Right atrium auricular region (tissue), 2 donors: ENCODE data around the gene SUGCT. TPM values are rescaled to one million over a fixed set of nuclear protein-coding genes. Genes with fewer than 3 reads are reported as not detected.

Experiments
- DNase-seq: peaks from one replicate; pipeline ENCODE4 v3.0.0-alpha.2; 2019; ENCODE audit warnings: low spot score
- H3K27ac ChIP-seq, 2 donors: fragments of 200-600 bp; sonication (generic); 1 replicate in 1 of 2; 2 replicates in 1 of 2; pipeline ENCODE4 v1.5.1; 2016 to 2019
- H3K27me3 ChIP-seq, 2 donors: fragments of 200-600 bp; sonication (generic); one replicate each; pipeline versions ENCODE4 v1.5.1 to v1.6.0; 2017 to 2019
- H3K36me3 ChIP-seq: fragments of 200-600 bp; sonication (generic); one replicate; pipeline ENCODE4 v1.5.1; 2016
- H3K4me1 ChIP-seq, 2 donors: fragments of 200-600 bp; sonication (generic); one replicate each; pipeline versions ENCODE4 v1.5.1 to v1.6.0; 2017 to 2019
- H3K4me3 ChIP-seq, 2 donors: fragments of 200-600 bp; sonication (generic); 1 replicate in 1 of 2; 2 replicates in 1 of 2; pipeline ENCODE4 v1.5.1; 2017 to 2019; ENCODE audit warnings: mild to moderate bottlenecking in 1 of 2, moderate library complexity in 1 of 2
- H3K9me3 ChIP-seq, 2 donors: fragments of 200-600 bp; sonication (generic); one replicate each; pipeline ENCODE4 v1.5.1; 2019
- total RNA-seq, 2 donors: library from RNA; depleted of rRNA; stranded (reverse); fragments of >200 nt; gene quantifications; one replicate each; pipeline ENCODE4 v1.1.0, GENCODE V29; 2016
- TF ChIP-seq, protein P1 (sequence below), 2 donors: fragments of 200-600 bp; sonication (generic); IDR thresholded peaks; one replicate each; pipeline ENCODE4 v1.5.1; 2019; ENCODE audit warnings: antibody characterized with exemption in 2 of 2

SUGCT gene
- total RNA-seq, 2 donors from 2014 or later: 2.6 to 5.4 TPM

DNA sequence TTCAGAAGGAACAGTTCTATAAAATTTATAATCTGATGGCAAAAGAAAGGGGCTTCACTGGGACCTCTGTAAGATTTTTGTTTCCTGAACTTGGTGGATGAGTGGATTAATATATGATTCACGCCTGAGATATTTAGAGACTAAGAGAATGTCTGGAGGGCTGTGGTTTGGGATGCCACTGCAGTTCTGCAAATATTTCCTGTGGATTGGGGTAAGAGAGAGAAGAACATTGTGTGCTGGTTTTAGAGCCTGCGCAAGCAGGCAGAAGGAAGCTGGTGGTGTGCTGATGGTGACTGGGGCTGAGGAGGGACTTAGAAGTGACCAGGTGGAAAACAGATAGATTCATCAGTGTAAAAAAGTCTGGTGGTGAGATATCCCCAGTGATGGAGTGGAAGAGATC, 87.0 kb downstream of the SUGCT start:
- H3K9me3 ChIP-seq: no peaks in the 10 kb centered on the region
- TF ChIP-seq, protein P1, sequence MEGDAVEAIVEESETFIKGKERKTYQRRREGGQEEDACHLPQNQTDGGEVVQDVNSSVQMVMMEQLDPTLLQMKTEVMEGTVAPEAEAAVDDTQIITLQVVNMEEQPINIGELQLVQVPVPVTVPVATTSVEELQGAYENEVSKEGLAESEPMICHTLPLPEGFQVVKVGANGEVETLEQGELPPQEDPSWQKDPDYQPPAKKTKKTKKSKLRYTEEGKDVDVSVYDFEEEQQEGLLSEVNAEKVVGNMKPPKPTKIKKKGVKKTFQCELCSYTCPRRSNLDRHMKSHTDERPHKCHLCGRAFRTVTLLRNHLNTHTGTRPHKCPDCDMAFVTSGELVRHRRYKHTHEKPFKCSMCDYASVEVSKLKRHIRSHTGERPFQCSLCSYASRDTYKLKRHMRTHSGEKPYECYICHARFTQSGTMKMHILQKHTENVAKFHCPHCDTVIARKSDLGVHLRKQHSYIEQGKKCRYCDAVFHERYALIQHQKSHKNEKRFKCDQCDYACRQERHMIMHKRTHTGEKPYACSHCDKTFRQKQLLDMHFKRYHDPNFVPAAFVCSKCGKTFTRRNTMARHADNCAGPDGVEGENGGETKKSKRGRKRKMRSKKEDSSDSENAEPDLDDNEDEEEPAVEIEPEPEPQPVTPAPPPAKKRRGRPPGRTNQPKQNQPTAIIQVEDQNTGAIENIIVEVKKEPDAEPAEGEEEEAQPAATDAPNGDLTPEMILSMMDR (IDR thresholded peaks at IDR 0.05): no peak
- no peaks in the 10 kb centered on the region for H3K36me3 ChIP-seq
- DNase-seq: no peak
- no peak overlapping the region for H3K4me3 ChIP-seq
- no peaks in the 10 kb centered on the region for H3K4me1 ChIP-seq
- H3K27me3 ChIP-seq: no peaks in the 10 kb centered on the region
- no peak overlapping the region for H3K27ac ChIP-seq

DNA sequence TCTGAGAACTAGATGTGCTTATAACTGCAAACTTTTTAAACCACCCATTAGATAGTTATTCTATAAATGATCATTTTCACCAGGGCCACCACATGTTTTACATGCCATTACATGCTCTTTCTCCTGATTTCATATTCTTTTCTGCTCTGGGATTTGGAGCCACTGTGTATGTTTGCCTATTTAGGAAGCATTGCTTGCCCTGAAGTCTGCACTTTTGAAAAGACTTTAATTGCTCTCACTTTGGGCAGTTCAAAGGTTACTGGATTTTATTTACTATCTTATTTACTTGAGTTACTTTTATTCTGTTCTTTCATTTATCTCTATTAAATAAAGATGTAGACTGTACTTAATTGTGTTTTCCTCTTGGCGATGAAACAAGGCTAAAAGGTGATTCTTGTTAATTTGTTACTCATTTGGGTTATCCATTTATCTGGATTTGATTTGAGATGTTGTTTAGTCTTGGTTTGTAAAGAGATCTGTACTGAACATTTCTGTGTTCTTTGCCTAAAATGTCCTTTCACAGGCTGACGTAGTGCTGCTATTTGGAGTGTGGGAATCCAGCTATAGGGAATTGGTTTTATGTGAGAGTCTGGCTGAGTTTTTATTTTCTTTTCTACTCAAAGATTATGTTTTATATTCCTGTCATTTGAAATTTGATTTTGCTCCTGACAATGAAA, 88.8 kb downstream of the SUGCT start:
- no peak overlapping the region for H3K27ac ChIP-seq
- no peak for DNase-seq
- no peak overlapping the region for H3K4me3 ChIP-seq
- no peaks in the 10 kb centered on the region for H3K9me3 ChIP-seq
- TF ChIP-seq, protein P1 (IDR thresholded peaks at IDR 0.05): no peak
- no peaks in the 10 kb centered on the region for H3K4me1 ChIP-seq
- no peaks in the 10 kb centered on the region for H3K36me3 ChIP-seq
- H3K27me3 ChIP-seq: no peaks in the 10 kb centered on the region

DNA sequence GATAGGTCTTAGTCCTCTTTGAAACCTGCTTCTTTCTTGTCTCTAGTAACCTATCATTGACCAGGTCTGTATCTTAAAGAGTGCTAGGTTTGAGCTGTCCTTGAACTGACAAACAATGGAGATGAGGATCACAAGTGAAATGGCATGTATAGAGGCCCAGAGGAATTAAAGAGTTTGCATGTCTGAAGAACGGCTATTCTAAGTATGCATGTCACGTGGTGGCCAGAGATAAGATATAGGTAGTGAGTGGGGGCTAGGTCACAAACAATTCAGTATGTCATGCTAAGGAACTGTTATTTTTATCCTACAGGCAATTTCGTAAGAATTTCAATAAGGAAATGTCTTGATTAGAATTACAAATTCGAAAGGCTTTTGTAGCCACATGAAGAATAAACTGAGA, 95.3 kb downstream of the SUGCT start:
- H3K36me3 ChIP-seq: no peaks in the 10 kb centered on the region
- no peak overlapping the region for H3K4me3 ChIP-seq
- TF ChIP-seq, protein P1 (IDR thresholded peaks at IDR 0.05): no peak
- H3K27me3 ChIP-seq: no peaks in the 10 kb centered on the region
- H3K27ac ChIP-seq: no peak overlapping the region
- H3K4me1 ChIP-seq: no peaks in the 10 kb centered on the region
- no peaks in the 10 kb centered on the region for H3K9me3 ChIP-seq
- DNase-seq: no peak

DNA sequence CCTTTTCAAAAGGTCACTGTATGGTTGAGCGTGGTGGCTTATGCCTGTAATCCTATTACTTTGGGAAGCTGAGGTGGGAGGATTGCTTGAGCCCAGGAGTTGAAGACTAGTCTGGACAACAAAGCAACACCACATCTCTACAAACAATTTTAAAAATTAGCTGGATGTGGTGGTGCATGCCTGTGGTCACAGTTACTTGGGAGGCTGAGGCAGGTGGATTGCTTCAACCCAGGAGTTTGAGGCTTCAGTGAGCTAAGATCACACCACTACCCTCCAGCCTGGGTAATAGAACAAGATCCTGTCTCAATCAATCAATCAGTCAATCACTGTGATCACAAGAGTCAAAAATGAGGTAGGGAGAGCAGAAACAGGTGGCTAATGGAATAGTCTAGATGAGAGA, 97.0 kb downstream of the SUGCT start:
- H3K4me3 ChIP-seq: no peak overlapping the region
- H3K9me3 ChIP-seq: no peaks in the 10 kb centered on the region
- H3K4me1 ChIP-seq: no peaks in the 10 kb centered on the region
- no peak for DNase-seq
- TF ChIP-seq, protein P1 (IDR thresholded peaks at IDR 0.05): no peak
- H3K27ac ChIP-seq: no peak overlapping the region
- H3K27me3 ChIP-seq: no peaks in the 10 kb centered on the region
- H3K36me3 ChIP-seq: no peaks in the 10 kb centered on the region

DNA sequence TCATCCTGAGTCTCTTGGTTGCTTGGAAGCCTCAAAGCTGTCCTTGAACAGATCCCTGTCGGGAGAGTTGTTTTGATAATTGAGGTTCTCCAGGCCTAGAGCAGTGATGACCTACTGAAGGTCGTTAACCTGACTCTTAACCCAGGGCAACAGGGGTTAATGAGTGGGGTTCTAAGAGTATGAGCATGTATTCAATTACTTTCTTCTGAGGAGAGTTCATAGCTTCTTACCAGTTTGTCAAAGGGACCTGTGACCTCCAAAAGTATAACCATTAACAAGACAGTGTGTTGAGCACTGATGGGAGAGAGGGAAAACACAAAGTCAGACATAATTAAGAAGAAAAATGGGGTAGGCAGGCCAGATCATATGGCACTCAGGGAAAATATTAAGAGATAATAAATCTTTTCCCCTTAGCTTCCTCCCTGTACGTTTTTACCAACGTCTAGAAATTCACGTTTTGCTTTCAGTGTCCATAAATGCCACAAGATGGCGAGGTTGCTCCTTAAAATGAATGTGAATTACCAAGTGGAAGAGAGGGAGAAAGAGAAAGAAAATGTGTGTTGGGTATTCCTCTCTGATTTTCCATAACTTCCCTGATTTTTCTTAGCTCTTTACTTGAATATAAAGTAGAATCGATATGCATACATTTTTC, 97.6 kb downstream of the SUGCT start:
- DNase-seq: no peak
- H3K9me3 ChIP-seq: no peaks in the 10 kb centered on the region
- TF ChIP-seq, protein P1 (IDR thresholded peaks at IDR 0.05): peak; percentile 17 to 62
- no peak overlapping the region for H3K27ac ChIP-seq
- H3K4me1 ChIP-seq: no peaks in the 10 kb centered on the region
- no peak overlapping the region for H3K4me3 ChIP-seq
- no peaks in the 10 kb centered on the region for H3K27me3 ChIP-seq
- H3K36me3 ChIP-seq: no peaks in the 10 kb centered on the region
